ENCODE data around the gene C1QL4.
A peak's percentile ranks its signal among the peaks of the same experiment; 100 is the strongest.

The C1QL4 gene

GRCh38 chr12:49342914-49343731, 6.1 kb upstream of the C1QL4 start:
- H3K79me2 ChIP-seq (ENCODE audit: low read length): no peaks in the 10 kb centered on the region
- H4K20me1 ChIP-seq (ENCODE audit: insufficient read depth, low read length): no peaks in the 10 kb centered on the region
- H3K4me3 ChIP-seq (ENCODE audit: low read length): peak overlapping the region; percentile 67
- H3K9me3 ChIP-seq (ENCODE audit: insufficient read depth, low read length): no peaks in the 10 kb centered on the region
- TF ChIP-seq, protein P1, sequence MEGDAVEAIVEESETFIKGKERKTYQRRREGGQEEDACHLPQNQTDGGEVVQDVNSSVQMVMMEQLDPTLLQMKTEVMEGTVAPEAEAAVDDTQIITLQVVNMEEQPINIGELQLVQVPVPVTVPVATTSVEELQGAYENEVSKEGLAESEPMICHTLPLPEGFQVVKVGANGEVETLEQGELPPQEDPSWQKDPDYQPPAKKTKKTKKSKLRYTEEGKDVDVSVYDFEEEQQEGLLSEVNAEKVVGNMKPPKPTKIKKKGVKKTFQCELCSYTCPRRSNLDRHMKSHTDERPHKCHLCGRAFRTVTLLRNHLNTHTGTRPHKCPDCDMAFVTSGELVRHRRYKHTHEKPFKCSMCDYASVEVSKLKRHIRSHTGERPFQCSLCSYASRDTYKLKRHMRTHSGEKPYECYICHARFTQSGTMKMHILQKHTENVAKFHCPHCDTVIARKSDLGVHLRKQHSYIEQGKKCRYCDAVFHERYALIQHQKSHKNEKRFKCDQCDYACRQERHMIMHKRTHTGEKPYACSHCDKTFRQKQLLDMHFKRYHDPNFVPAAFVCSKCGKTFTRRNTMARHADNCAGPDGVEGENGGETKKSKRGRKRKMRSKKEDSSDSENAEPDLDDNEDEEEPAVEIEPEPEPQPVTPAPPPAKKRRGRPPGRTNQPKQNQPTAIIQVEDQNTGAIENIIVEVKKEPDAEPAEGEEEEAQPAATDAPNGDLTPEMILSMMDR (IDR thresholded peaks at IDR 0.05; ENCODE audit: low read depth, low read length): no peak
- TF ChIP-seq EZH2phosphoT487 (IDR thresholded peaks at IDR 0.05; ENCODE audit: low read depth): no peak
- H3K36me3 ChIP-seq (replicated peaks; ENCODE audit: low read depth, low read length): no peaks in the 10 kb centered on the region
- H3K4me2 ChIP-seq (ENCODE audit: low read length): peak overlapping the region; percentile 83
- H2AFZ ChIP-seq (ENCODE audit: low read depth, low read length): peak overlapping the region; percentile 57; the same call in 1 of the 2 replicates
- H3K4me1 ChIP-seq (ENCODE audit: low read length): peaks cover 23% of the 10 kb centered on the region
- peaks cover 16% of the 10 kb centered on the region for H3K27me3 ChIP-seq (ENCODE audit: low read depth, low read length)
- H3K27ac ChIP-seq (ENCODE audit: low read length): no peak overlapping the region
- no peak overlapping the region for H3K9ac ChIP-seq (ENCODE audit: low read length)

- no peaks in the 10 kb centered on the region for H4K20me1 ChIP-seq (ENCODE audit: insufficient read depth, low read length)
- peak overlapping the region; percentile 83 for H3K4me2 ChIP-seq (ENCODE audit: low read length)
- no peaks in the 10 kb centered on the region for H3K79me2 ChIP-seq (ENCODE audit: low read length)
- peak overlapping the region; percentile 67 for H3K4me3 ChIP-seq (ENCODE audit: low read length)
- no peak overlapping the region for H3K9ac ChIP-seq (ENCODE audit: low read length)
- no peak overlapping the region for H3K27ac ChIP-seq (ENCODE audit: low read length)
- TF ChIP-seq, protein P1 (IDR thresholded peaks at IDR 0.05; ENCODE audit: low read depth, low read length): peak; percentile 85
- no peak for TF ChIP-seq EZH2phosphoT487 (IDR thresholded peaks at IDR 0.05; ENCODE audit: low read depth)
- no peaks in the 10 kb centered on the region for H3K9me3 ChIP-seq (ENCODE audit: insufficient read depth, low read length)
- peaks cover 19% of the 10 kb centered on the region for H3K4me1 ChIP-seq (ENCODE audit: low read length)
- peaks cover 16% of the 10 kb centered on the region for H3K27me3 ChIP-seq (ENCODE audit: low read depth, low read length)
- H3K36me3 ChIP-seq (replicated peaks; ENCODE audit: low read depth, low read length): no peaks in the 10 kb centered on the region
- H2AFZ ChIP-seq (ENCODE audit: low read depth, low read length): peak overlapping the region; percentile 57; the same call in 1 of the 2 replicates
Measured at GRCh38 chr12:49342066-49342913, 5.3 kb upstream of the C1QL4 start.

DNA sequence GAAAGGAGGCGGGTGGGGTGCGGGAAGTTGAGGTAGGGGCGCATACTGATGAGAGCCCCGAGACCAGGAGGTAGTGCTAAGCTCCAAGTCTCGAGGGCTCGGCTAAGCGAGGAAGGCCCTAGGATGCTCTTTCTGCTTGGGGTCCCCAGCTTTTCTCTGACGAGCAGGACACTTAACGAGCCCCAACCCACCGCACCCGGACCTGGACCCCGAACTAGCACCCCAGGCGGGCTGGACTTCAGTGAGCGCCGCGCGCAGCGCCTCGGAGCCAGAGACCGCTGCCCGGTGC, 4.7 kb upstream of the C1QL4 start:
- Histone ChIP-seq H3K4me1 (ENCODE audit: low read length) (peaks cover 15% of the 10 kb centered on the region; the same call in 1 of the 2 replicates), H3K27ac (ENCODE audit: low read length) (no peak overlapping the region), H3K4me2 (ENCODE audit: low read length) (no peak overlapping the region), H2AFZ (ENCODE audit: low read depth, low read length) (no peak overlapping the region), H3K4me3 (ENCODE audit: low read length) (no peak overlapping the region), H3K9me3 (ENCODE audit: insufficient read depth, low read length) (no peaks in the 10 kb centered on the region), H3K36me3 (replicated peaks; ENCODE audit: low read depth, low read length) (no peaks in the 10 kb centered on the region), H4K20me1 (ENCODE audit: insufficient read depth, low read length) (no peaks in the 10 kb centered on the region), H3K9ac (ENCODE audit: low read length) (no peak overlapping the region), H3K79me2 (ENCODE audit: low read length) (no peaks in the 10 kb centered on the region), H3K27me3 (ENCODE audit: low read depth, low read length) (peaks cover 10% of the 10 kb centered on the region)
- TF ChIP-seq, protein P1 (IDR thresholded peaks at IDR 0.05; ENCODE audit: low read depth, low read length): no peak
- no peak for TF ChIP-seq EZH2phosphoT487 (IDR thresholded peaks at IDR 0.05; ENCODE audit: low read depth)

All from OCI-LY3 (cell line).